Testis (tissue), 2 donors: ENCODE measurements around the gene PCLO.

Source experiments
- CTCF ChIP-seq, 3 experiments: fragments of 450-650 bp in 2 of 3; fragments of 200-600 bp in 1 of 3; sonication (generic) in 1 of 3; IDR thresholded peaks; one replicate each; pipeline ENCODE4 v1.5.1; 2016 to 2019; ENCODE audit warnings: antibody characterized with exemption in 3 of 3, mild to moderate bottlenecking in 2 of 3, moderate library complexity in 1 of 3
- POLR2A ChIP-seq: fragments of 450-650 bp; IDR thresholded peaks from one replicate; pipeline ENCODE4 v1.6.1; 2017; ENCODE audit warnings: antibody characterized with exemption, mild to moderate bottlenecking, moderate library complexity

DNA sequence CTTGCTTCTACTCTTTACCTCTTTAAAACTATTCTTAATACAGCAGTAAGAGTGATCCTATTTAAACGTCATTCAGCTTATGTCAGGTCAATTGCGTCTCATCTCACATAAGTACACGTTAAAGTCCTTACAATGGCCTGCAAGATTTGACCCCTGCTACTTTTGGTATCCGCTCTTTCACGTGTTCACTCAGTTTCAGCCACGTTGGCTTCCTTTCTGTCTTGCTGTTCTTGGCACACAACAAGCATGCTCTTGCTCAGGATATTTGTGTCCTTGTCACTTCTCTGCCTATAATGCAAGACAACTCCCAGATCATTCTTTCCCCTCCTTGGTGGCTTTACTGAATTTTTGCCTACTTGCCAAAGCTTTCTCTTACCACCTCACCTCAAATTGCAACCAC is 296.8 kb downstream of the PCLO start:
- TF ChIP-seq CTCF (IDR thresholded peaks at IDR 0.05), result no peak
- TF ChIP-seq POLR2A, result no peak
